H1 (cell line): ENCODE results near the gene ZNF212. TPM values are rescaled to one million over a fixed set of nuclear protein-coding genes. Genes with fewer than 3 reads are reported as not detected.

ENCODE experiments used
- CTCF ChIA-PET: fragments of 300-600 bp; sonication (Branson Sonifier 250); formaldehyde crosslinking; loops from one replicate; lab custom pipeline; 2021; ENCODE audit not compliant: partially characterized antibody; lab: Charles Lee
- POLR2A ChIA-PET: fragments of 300-600 bp; sonication (Branson Sonifier 250); formaldehyde crosslinking; loops from one replicate; lab custom pipeline; 2021; ENCODE audit warnings: inconsistent platforms; ENCODE audit not compliant: partially characterized antibody; lab: Charles Lee
- DNase-seq, 2 experiments: peaks; one replicate each; pipeline versions ENCODE4 v3.0.0 to v3.0.0-alpha.2; 2010 to 2022; ENCODE audit warnings: low spot score in 2 of 2, low read depth in 1 of 2, mixed read lengths in 1 of 2
- FAIRE-seq: peaks from 2 replicates; lab custom pipeline; 2011; peaks lifted over from hg19 to GRCh38; lab: Jason Lieb, UNC
- H2AFZ ChIP-seq: 2 replicates; pipeline ENCODE4 v1.8.1; 2012; ENCODE audit warnings: low read length, inconsistent platforms
- H2AK5ac ChIP-seq: 2 replicates; pipeline ENCODE4 v1.6.1; 2013; ENCODE audit warnings: low read depth, low read length
- H2BK120ac ChIP-seq: replicated peaks from 2 replicates; pipeline ENCODE3; 2013; ENCODE audit warnings: low read depth, low read length, inconsistent platforms
- H2BK12ac ChIP-seq: 2 replicates; pipeline ENCODE4 v1.6.1; 2013; ENCODE audit warnings: low read depth, low read length
- H2BK15ac ChIP-seq: 2 replicates; pipeline ENCODE4 v1.6.1; 2013; ENCODE audit warnings: low read length
- H2BK20ac ChIP-seq: 2 replicates; pipeline ENCODE4 v1.6.1; 2013; ENCODE audit warnings: low read length
- H2BK5ac ChIP-seq: 2 replicates; pipeline ENCODE4 v1.6.1; 2013; ENCODE audit warnings: low read depth, low read length
- H3K14ac ChIP-seq: 2 replicates; pipeline ENCODE4 v1.6.1; 2013; ENCODE audit warnings: inconsistent platforms; ENCODE audit not compliant: insufficient read length
- H3K18ac ChIP-seq: 2 replicates; pipeline ENCODE4 v1.6.1; 2013; ENCODE audit warnings: low read length; ENCODE audit errors: extremely low read depth
- H3K23ac ChIP-seq: 2 replicates; pipeline ENCODE4 v1.6.1; 2013; ENCODE audit warnings: inconsistent platforms; ENCODE audit not compliant: insufficient read length
- H3K23me2 ChIP-seq: 2 replicates; pipeline ENCODE4 v1.6.1; 2013; ENCODE audit warnings: low read depth, low read length
- H3K27ac ChIP-seq: 2 replicates; pipeline ENCODE4 v1.6.1; 2011; ENCODE audit warnings: low read depth, low read length, inconsistent platforms
- H3K27me3 ChIP-seq, 4 experiments: replicated peaks in 1 of 4; 1 replicate in 1 of 4; 2 replicates in 3 of 4; pipeline versions ENCODE4 v1.6.1 to v1.8.1; 2011 to 2013; ENCODE audit warnings: low read length in 3 of 4, mild to moderate bottlenecking in 3 of 4, inconsistent platforms in 2 of 4, mixed read lengths in 2 of 4, moderate library complexity in 1 of 4; ENCODE audit not compliant: control insufficient read depth in 3 of 4, insufficient read depth in 3 of 4; ENCODE audit errors: extremely low read depth in 1 of 4
- H3K36me3 ChIP-seq, 4 experiments: 2 replicates each; pipeline versions ENCODE4 v1.6.1 to v1.8.1; 2011 to 2013; ENCODE audit warnings: mild to moderate bottlenecking in 4 of 4, low read length in 3 of 4, moderate library complexity in 2 of 4, control low read depth in 1 of 4, inconsistent platforms in 1 of 4; ENCODE audit not compliant: insufficient read depth in 4 of 4, control insufficient read depth in 2 of 4
- H3K4ac ChIP-seq: replicated peaks from 2 replicates; pipeline ENCODE3; 2013; ENCODE audit warnings: low read length, low read depth, mixed read lengths, inconsistent platforms; ENCODE audit not compliant: insufficient read length
- H3K4me1 ChIP-seq, 4 experiments: replicated peaks in 1 of 4; 1 replicate in 1 of 4; 2 replicates in 3 of 4; pipeline versions ENCODE4 v1.6.1 to v1.8.1; 2011 to 2013; ENCODE audit warnings: low read length in 3 of 4, inconsistent platforms in 2 of 4, mixed read lengths in 1 of 4; ENCODE audit not compliant: insufficient read depth in 4 of 4, control insufficient read depth in 3 of 4
- H3K4me2 ChIP-seq, 2 experiments: 2 replicates each; pipeline versions ENCODE4 v1.6.1 to v1.8.1; 2011 to 2013; ENCODE audit warnings: low read depth in 2 of 2, low read length in 2 of 2, control low read depth in 1 of 2, inconsistent platforms in 1 of 2, mild to moderate bottlenecking in 1 of 2; ENCODE audit not compliant: insufficient read depth in 1 of 2
- H3K4me3 ChIP-seq, 4 experiments: fragments of 200-600, 300-600 bp in 1 of 4; sonication (generic), shearing (Covaris generic), sonication (Bioruptor Twin) in 1 of 4; 2 replicates each; pipeline versions ENCODE4 v1.5.1 to v1.8.1; 2011 to 2016; ENCODE audit warnings: low read length in 4 of 4, low read depth in 3 of 4, control low read depth in 2 of 4, inconsistent platforms in 2 of 4, mild to moderate bottlenecking in 2 of 4, mixed read lengths in 1 of 4, moderate library complexity in 1 of 4; ENCODE audit not compliant: insufficient read depth in 2 of 4; ENCODE audit errors: extremely low read depth in 1 of 4
- H3K56ac ChIP-seq: replicated peaks from 2 replicates; pipeline ENCODE3; 2013; ENCODE audit warnings: low read depth, mild to moderate bottlenecking, mixed read lengths, low read length, inconsistent platforms; ENCODE audit not compliant: insufficient read length
- H3K79me1 ChIP-seq: 2 replicates; pipeline ENCODE4 v1.6.1; 2013; ENCODE audit warnings: low read depth, low read length, control low read depth
- H3K79me2 ChIP-seq, 2 experiments: 2 replicates each; pipeline versions ENCODE4 v1.6.1 to v1.8.1; 2012 to 2013; ENCODE audit warnings: low read length in 2 of 2, mild to moderate bottlenecking in 2 of 2, inconsistent platforms in 1 of 2; ENCODE audit not compliant: insufficient read depth in 2 of 2, control insufficient read depth in 1 of 2
- H3K9ac ChIP-seq, 4 experiments: replicated peaks in 1 of 4; 1 replicate in 1 of 4; 2 replicates in 3 of 4; pipeline versions ENCODE4 v1.6.1 to v1.8.1; 2011 to 2013; ENCODE audit warnings: low read depth in 3 of 4, low read length in 3 of 4, control low read depth in 2 of 4, mild to moderate bottlenecking in 2 of 4, moderate library complexity in 2 of 4, inconsistent platforms in 1 of 4; ENCODE audit errors: extremely low read depth in 1 of 4
- H3K9me3 ChIP-seq, 2 experiments: 2 replicates each; pipeline versions ENCODE4 v1.6.1 to v1.8.1; 2012 to 2013; ENCODE audit warnings: mild to moderate bottlenecking in 2 of 2, moderate library complexity in 2 of 2, control low read depth in 1 of 2, inconsistent platforms in 1 of 2, low read depth in 1 of 2, low read length in 1 of 2, mixed read lengths in 1 of 2; ENCODE audit not compliant: insufficient read depth in 2 of 2
- H4K20me1 ChIP-seq, 2 experiments: replicated peaks in 1 of 2; 2 replicates each; pipeline versions ENCODE3 to v1.8.1; 2011 to 2013; ENCODE audit warnings: inconsistent platforms in 2 of 2, low read length in 2 of 2, mild to moderate bottlenecking in 1 of 2; ENCODE audit not compliant: insufficient read depth in 2 of 2, control insufficient read depth in 1 of 2
- H4K5ac ChIP-seq: 2 replicates; pipeline ENCODE4 v1.6.1; 2013; ENCODE audit warnings: low read length, low read depth, mixed read lengths, inconsistent platforms; ENCODE audit not compliant: insufficient read length
- H4K8ac ChIP-seq: 2 replicates; pipeline ENCODE4 v1.8.0; 2013; ENCODE audit warnings: mild to moderate bottlenecking, moderate library complexity, low read length, inconsistent platforms; ENCODE audit not compliant: insufficient read depth; ENCODE audit errors: extremely low read depth
- H4K91ac ChIP-seq: replicated peaks from 2 replicates; pipeline ENCODE3; 2013; ENCODE audit warnings: low read length, mixed read lengths, inconsistent platforms; ENCODE audit not compliant: insufficient read length
- ATF2 ChIP-seq: IDR thresholded peaks from 2 replicates; pipeline ENCODE4 v1.6.1; 2012; ENCODE audit warnings: low read length, inconsistent platforms
- BCL11A ChIP-seq, 2 experiments: IDR thresholded peaks; one replicate each; pipeline ENCODE4 v1.6.1; 2011; ENCODE audit warnings: low read depth in 2 of 2, low read length in 2 of 2, mild to moderate bottlenecking in 2 of 2
- JUN ChIP-seq: IDR thresholded peaks from 2 replicates; pipeline ENCODE4 v1.6.1; 2011; ENCODE audit warnings: low read depth, mild to moderate bottlenecking, improper control_type of control experiment, low read length
- KDM1A ChIP-seq: fragments of 200-600, 300-600 bp; sonication (generic); IDR thresholded peaks from 2 replicates; pipeline ENCODE4 v1.7.1; 2016; ENCODE audit warnings: mild to moderate bottlenecking, low read length, borderline replicate concordance
- SIRT6 ChIP-seq: IDR thresholded peaks from one replicate; pipeline ENCODE4 v1.7.1; 2012; ENCODE audit warnings: low read length, inconsistent platforms
- SIX5 ChIP-seq: IDR thresholded peaks from 2 replicates; pipeline ENCODE4 v1.6.1; 2011; ENCODE audit warnings: mild to moderate bottlenecking, low read depth, low read length
- SP1 ChIP-seq: IDR thresholded peaks from 2 replicates; pipeline ENCODE4 v1.6.1; 2011; ENCODE audit warnings: low read depth, low read length
- TAF1 ChIP-seq: IDR thresholded peaks from 2 replicates; pipeline ENCODE4 v1.6.1; 2011; ENCODE audit warnings: mild to moderate bottlenecking, low read depth, low read length
- TAF7 ChIP-seq: optimal IDR thresholded peaks from 2 replicates; pipeline ENCODE3; 2011; ENCODE audit warnings: low read depth, mild to moderate bottlenecking, inconsistent platforms, low read length, moderate library complexity, borderline replicate concordance
- TCF12 ChIP-seq: IDR thresholded peaks from 2 replicates; pipeline ENCODE4 v1.6.1; 2011; ENCODE audit warnings: low read depth, mild to moderate bottlenecking, low read length
- TEAD4 ChIP-seq: IDR thresholded peaks from 2 replicates; pipeline ENCODE4 v1.6.1; 2012; ENCODE audit warnings: low read depth, low read length, inconsistent platforms, mixed read lengths
- ZNF274 ChIP-seq: IDR thresholded peaks from 2 replicates; pipeline ENCODE4 v1.7.0; 2012; ENCODE audit warnings: low read length, borderline replicate concordance; ENCODE audit errors: extremely low read depth
- WGBS, 2 experiments: shearing (Covaris generic) in 1 of 2; methylation state at CpG; one replicate each; pipeline versions ENCODE4 v1.1.6 to v1.1.7; 2013 to 2015; ENCODE audit warnings: low lambda C conversion rate in 2 of 2, mixed read lengths in 2 of 2, inconsistent platforms in 1 of 2, low coverage in 1 of 2, missing lambda C conversion rate in 1 of 2; ENCODE audit not compliant: insufficient replicate concordance in 2 of 2, insufficient coverage in 1 of 2, insufficient read length in 1 of 2; ENCODE audit errors: extremely low coverage in 1 of 2, missing lambda C conversion rate in 1 of 2; 5-methylcytosine and 5-hydroxymethylcytosine counted together
- polyA plus RNA-seq, 7 experiments: library from polyadenylated mRNA; depleted of rRNA in 3 of 7; stranded (reverse) in 5 of 7; unstranded in 2 of 7; fragments of >200 nt in 5 of 7; fragments of 200-250 nt in 2 of 7; gene quantifications; 1 replicate in 5 of 7; 2 replicates in 1 of 7; 4 replicates in 1 of 7; pipeline versions ENCODE4 v1.2.1 to v1.2.3, GENCODE V29; 2011 to 2013; ENCODE audit warnings: missing spikeins in 2 of 7, mixed read lengths in 2 of 7
- total RNA-seq: library from RNA; stranded (reverse); fragmentation: NEBNext Ultra II Directional; extraction: Animal tissue kit (Norgen Biotek cat#: 25700); gene quantifications from 2 replicates; pipeline ENCODE4 v1.2.1, GENCODE V29; 2021

ZNF212 gene
- total and polyA plus RNA-seq, 2 of the 8 experiments (the other 6 are each of a cell fraction or from before 2014, with no cell fraction given): 6.7 to 19.3 TPM

- H3K9ac ChIP-seq: no peak overlapping the region
- no peaks in the 10 kb centered on the region for H3K79me2 ChIP-seq
- no peak overlapping the region for H4K8ac ChIP-seq
- no peak overlapping the region for H2AFZ ChIP-seq
- H2BK120ac ChIP-seq: no peak overlapping the region
- H4K20me1 ChIP-seq: peaks cover 0 to 8% of the 10 kb centered on the region in 2 experiments
- H3K79me1 ChIP-seq: peaks cover 2% of the 10 kb centered on the region
- H2BK5ac ChIP-seq: no peak overlapping the region
- TF ChIP-seq TAF7 (no peak), SIX5 (no peak), TCF12 (no peak), ATF2 (no peak), ZNF274 (no peak), TAF1 (no peak), TEAD4 (no peak), KDM1A (no peak), JUN (no peak), SIRT6 (no peak), BCL11A (IDR thresholded peaks at IDR 0.05; ENCODE audit: low read depth in 2 of 2, low read length in 2 of 2) (no peak), SP1 (no peak)
- H2BK12ac ChIP-seq: no peak overlapping the region
- no peak overlapping the region for H3K4me2 ChIP-seq
- no peak overlapping the region for H4K91ac ChIP-seq
- no peaks in the 10 kb centered on the region for H3K27me3 ChIP-seq
- H3K4me1 ChIP-seq: no peaks in the 10 kb centered on the region; a peak in 1 of 7 replicates
- H3K9me3 ChIP-seq: no peaks in the 10 kb centered on the region
- no peak overlapping the region for H3K4ac ChIP-seq
- no peak overlapping the region for H3K27ac ChIP-seq
- ChIA-PET POLR2A (interaction anchor here (0.8 kb wide), 1 partner anchor 12 kb away, joined by 3 read pairs; no protein-coding TSS in a partner anchor), CTCF (interaction anchor here (0.8 to 1.0 kb wide), 2 partner anchors 25 to 186 kb away, joined by 3 read pairs; partner anchors contain the start of gene ZNF282)
- H3K4me3 ChIP-seq: no peak overlapping the region
- no peak overlapping the region for H3K56ac ChIP-seq
- no peak overlapping the region for H2AK5ac ChIP-seq
- H4K5ac ChIP-seq: no peak overlapping the region
- H3K23me2 ChIP-seq: no peaks in the 10 kb centered on the region
- H2BK15ac ChIP-seq: no peak overlapping the region
- WGBS, 2 experiments: 92% methylated on average over 6 of the region's 6 CpGs; no CpG with 5 or more reads in 1 of the 2 experiments
- DNase-seq (no peak), FAIRE-seq (no peak)
- no peak overlapping the region for H3K18ac ChIP-seq
- peaks cover 0 to 56% (median 19%) of the 10 kb centered on the region in 4 experiments; a peak in 7 of 8 replicates for H3K36me3 ChIP-seq
- no peak overlapping the region for H3K23ac ChIP-seq
- H3K14ac ChIP-seq: no peak overlapping the region
- H2BK20ac ChIP-seq: no peak overlapping the region
These were observed 18.9 kb upstream of the ZNF212 start for GRCh38 chr7:149220534-149220933.
